Activated CD4-positive, alpha-beta memory T cell treated with anti-CD3 and anti-CD28 coated beads for 36 hours (primary cell): ENCODE results near the gene MRAP2. TPM values are rescaled to one million over a fixed set of nuclear protein-coding genes. Genes with fewer than 3 reads are reported as not detected.

Source experiments
- CTCF ChIA-PET: fragments of 350-600 bp; sonication (Branson Sonifier 250); formaldehyde crosslinking; loops from one replicate; lab custom pipeline; 2021; ENCODE audit warnings: antibody characterized with exemption, inconsistent platforms; lab: Charles Lee
- POLR2A ChIA-PET: fragments of 350-600 bp; sonication (Branson Sonifier 250); formaldehyde crosslinking; loops from one replicate; lab custom pipeline; 2021; ENCODE audit warnings: antibody characterized with exemption; lab: Charles Lee
- DNase-seq: peaks from one replicate; pipeline ENCODE4 v3.0.0-alpha.2; 2020
- H3K27ac Mint-ChIP-seq: one replicate; pipeline ENCODE4 v1.8.0; 2021; ENCODE audit warnings: mixed read lengths
- H3K27me3 Mint-ChIP-seq: one replicate; pipeline ENCODE4 v1.8.0; 2021; ENCODE audit warnings: mixed read lengths
- H3K36me3 Mint-ChIP-seq: one replicate; pipeline ENCODE4 v1.8.0; 2021; ENCODE audit warnings: mixed read lengths
- H3K4me1 Mint-ChIP-seq: one replicate; pipeline ENCODE4 v1.8.0; 2021; ENCODE audit warnings: low read depth, mixed read lengths
- H3K4me3 Mint-ChIP-seq: one replicate; pipeline ENCODE4 v1.8.0; 2021; ENCODE audit warnings: mild to moderate bottlenecking, mixed read lengths
- H3K9me3 Mint-ChIP-seq: one replicate; pipeline ENCODE4 v1.8.0; 2021; ENCODE audit warnings: mixed read lengths
- intact Hi-C: fragments of 100-400 bp; cut with micrococcal nuclease; formaldehyde crosslinking; loops from one replicate; pipeline ENCODE4 v1.15.1; 2023
- total RNA-seq, 2 experiments: library from RNA; stranded (reverse); gene quantifications; one replicate each; pipeline ENCODE4 v1.2.3, GENCODE V29; 2021

The MRAP2 gene
- total RNA-seq, result not detected

GRCh38 chr6:84033523-84034451 is at the start of gene MRAP2:
Gene MRAP2 (plus strand): TSS chr6:84033772. CDS start chr6:84055319, 21,547 bp downstream.
- H3K9me3 Mint-ChIP-seq, result peaks cover 4% of the 10 kb centered on the region
- ChIA-PET CTCF (interaction anchor here (0.9 kb wide), 1 partner anchor 36 kb away, joined by 3 read pairs; no protein-coding TSS in a partner anchor), POLR2A (no interaction called here)
- no peaks in the 10 kb centered on the region for H3K36me3 Mint-ChIP-seq
- DNase-seq, result peak; percentile 13
- no peak within 1 kb of the TSS for H3K27ac Mint-ChIP-seq
- H3K4me3 Mint-ChIP-seq, result no peak within 1 kb of the TSS
- intact Hi-C loops, result loop anchor here (10.0 kb wide), 1 partner anchor 191 kb away; the partner anchor contains the start of gene CEP162
- peaks cover 48% of the 10 kb centered on the region for H3K27me3 Mint-ChIP-seq
- peaks cover 3% of the 10 kb centered on the region for H3K4me1 Mint-ChIP-seq

- H3K36me3 Mint-ChIP-seq, result peaks cover 10% of the 10 kb centered on the region
- POLR2A ChIA-PET, result no interaction called here
Measured at GRCh38 chr6:83984411-83984810, 49.2 kb upstream of the MRAP2 start.

GRCh38 chr6:83985308-83985713 is 48.3 kb upstream of the MRAP2 start:
- ChIA-PET CTCF (no interaction called here), POLR2A (no interaction called here)
- no peaks in the 10 kb centered on the region for H3K4me1 Mint-ChIP-seq
- no peaks in the 10 kb centered on the region for H3K27me3 Mint-ChIP-seq
- no peak overlapping the region for H3K27ac Mint-ChIP-seq
- H3K4me3 Mint-ChIP-seq, result no peak overlapping the region
- DNase-seq, result no peak
- H3K9me3 Mint-ChIP-seq, result peaks cover 2% of the 10 kb centered on the region
- H3K36me3 Mint-ChIP-seq, result peaks cover 10% of the 10 kb centered on the region
- intact Hi-C loops, result no loop called here

More at GRCh38 chr6:83984411-83984810, 49.2 kb upstream of the MRAP2 start:
- intact Hi-C loops, result no loop called here
- H3K4me3 Mint-ChIP-seq, result no peak overlapping the region
- no peak for DNase-seq
- CTCF ChIA-PET, result no interaction called here
- H3K27me3 Mint-ChIP-seq, result no peaks in the 10 kb centered on the region
- H3K4me1 Mint-ChIP-seq, result no peaks in the 10 kb centered on the region
- H3K9me3 Mint-ChIP-seq, result peaks cover 2% of the 10 kb centered on the region
- no peak overlapping the region for H3K27ac Mint-ChIP-seq

- Mint-ChIP-seq H3K36me3 (peaks cover 10% of the 10 kb centered on the region), H3K9me3 (peaks cover 2% of the 10 kb centered on the region), H3K4me1 (no peaks in the 10 kb centered on the region), H3K4me3 (no peak overlapping the region), H3K27me3 (no peaks in the 10 kb centered on the region), H3K27ac (no peak overlapping the region)
- DNase-seq, result no peak
- ChIA-PET CTCF (no interaction called here), POLR2A (no interaction called here)
- intact Hi-C loops, result no loop called here
Measured at GRCh38 chr6:83985715-83986114, 47.9 kb upstream of the MRAP2 start.

- no peak overlapping the region for H3K4me3 Mint-ChIP-seq
- peaks cover 12% of the 10 kb centered on the region for H3K9me3 Mint-ChIP-seq
- H3K4me1 Mint-ChIP-seq, result no peaks in the 10 kb centered on the region
- peaks cover 10% of the 10 kb centered on the region for H3K27me3 Mint-ChIP-seq
- POLR2A ChIA-PET, result interaction anchor here (0.5 kb wide), 1 partner anchor 236 kb away, joined by 3 read pairs; no protein-coding TSS in a partner anchor
- CTCF ChIA-PET, result interaction anchor here (1.0 kb wide), 1 partner anchor 37 kb away, joined by 3 read pairs; no protein-coding TSS in a partner anchor
- no peak overlapping the region for H3K27ac Mint-ChIP-seq
- H3K36me3 Mint-ChIP-seq, result peaks cover 2% of the 10 kb centered on the region
- intact Hi-C loops, result no loop called here
- no peak for DNase-seq
Measured at GRCh38 chr6:83998021-83998584, 35.5 kb upstream of the MRAP2 start.

- Mint-ChIP-seq H3K9me3 (peaks cover 5% of the 10 kb centered on the region), H3K4me1 (no peaks in the 10 kb centered on the region), H3K4me3 (no peak overlapping the region), H3K36me3 (no peaks in the 10 kb centered on the region), H3K27ac (no peak overlapping the region), H3K27me3 (peaks cover 15% of the 10 kb centered on the region)
- ChIA-PET POLR2A (no interaction called here), CTCF (no interaction called here)
- intact Hi-C loops, result no loop called here
- no peak for DNase-seq
Measured at GRCh38 chr6:84001119-84001518, 32.5 kb upstream of the MRAP2 start.

- Mint-ChIP-seq H3K4me3 (no peak overlapping the region), H3K4me1 (no peaks in the 10 kb centered on the region), H3K9me3 (no peaks in the 10 kb centered on the region), H3K36me3 (no peaks in the 10 kb centered on the region), H3K27ac (no peak overlapping the region), H3K27me3 (peaks cover 17% of the 10 kb centered on the region)
- intact Hi-C loops, result no loop called here
- no peak for DNase-seq
- ChIA-PET POLR2A (no interaction called here), CTCF (no interaction called here)
Measured at GRCh38 chr6:84002226-84002625, 31.3 kb upstream of the MRAP2 start.

GRCh38 chr6:84003131-84003530 is 30.4 kb upstream of the MRAP2 start:
- POLR2A ChIA-PET, result no interaction called here
- H3K27ac Mint-ChIP-seq, result no peak overlapping the region
- no peak overlapping the region for H3K4me3 Mint-ChIP-seq
- no peaks in the 10 kb centered on the region for H3K36me3 Mint-ChIP-seq
- intact Hi-C loops, result no loop called here
- DNase-seq, result no peak
- H3K9me3 Mint-ChIP-seq, result no peaks in the 10 kb centered on the region
- H3K27me3 Mint-ChIP-seq, result peaks cover 17% of the 10 kb centered on the region
- CTCF ChIA-PET, result no interaction called here
- no peaks in the 10 kb centered on the region for H3K4me1 Mint-ChIP-seq

- POLR2A ChIA-PET, result no interaction called here
- no peaks in the 10 kb centered on the region for H3K36me3 Mint-ChIP-seq
Measured at GRCh38 chr6:84003654-84004053, 29.9 kb upstream of the MRAP2 start.

GRCh38 chr6:84007871-84008270 is 25.7 kb upstream of the MRAP2 start:
- ChIA-PET CTCF (no interaction called here), POLR2A (no interaction called here)
- Mint-ChIP-seq H3K27me3 (peaks cover 12% of the 10 kb centered on the region), H3K27ac (no peak overlapping the region), H3K4me3 (no peak overlapping the region), H3K4me1 (no peaks in the 10 kb centered on the region), H3K36me3 (no peaks in the 10 kb centered on the region), H3K9me3 (no peaks in the 10 kb centered on the region)
- intact Hi-C loops, result no loop called here
- no peak for DNase-seq

More at GRCh38 chr6:84003654-84004053, 29.9 kb upstream of the MRAP2 start:
- intact Hi-C loops, result no loop called here
- CTCF ChIA-PET, result no interaction called here
- no peak for DNase-seq
- Mint-ChIP-seq H3K9me3 (no peaks in the 10 kb centered on the region), H3K4me1 (no peaks in the 10 kb centered on the region), H3K27me3 (peaks cover 18% of the 10 kb centered on the region), H3K27ac (no peak overlapping the region), H3K4me3 (no peak overlapping the region)

- ChIA-PET CTCF (no interaction called here), POLR2A (no interaction called here)
- DNase-seq, result no peak
- H3K27me3 Mint-ChIP-seq, result peaks cover 3% of the 10 kb centered on the region
- intact Hi-C loops, result no loop called here
- H3K4me1 Mint-ChIP-seq, result no peaks in the 10 kb centered on the region
- H3K4me3 Mint-ChIP-seq, result no peak overlapping the region
- no peaks in the 10 kb centered on the region for H3K9me3 Mint-ChIP-seq
- no peaks in the 10 kb centered on the region for H3K36me3 Mint-ChIP-seq
- no peak overlapping the region for H3K27ac Mint-ChIP-seq
Measured at GRCh38 chr6:84013354-84013753, 20.2 kb upstream of the MRAP2 start.

- H3K9me3 Mint-ChIP-seq, result no peaks in the 10 kb centered on the region
- H3K27me3 Mint-ChIP-seq, result peaks cover 2% of the 10 kb centered on the region
- no peak overlapping the region for H3K4me3 Mint-ChIP-seq
- H3K4me1 Mint-ChIP-seq, result no peaks in the 10 kb centered on the region
- no peaks in the 10 kb centered on the region for H3K36me3 Mint-ChIP-seq
- ChIA-PET CTCF (no interaction called here), POLR2A (no interaction called here)
- intact Hi-C loops, result no loop called here
- DNase-seq, result no peak
- H3K27ac Mint-ChIP-seq, result no peak overlapping the region
Measured at GRCh38 chr6:84013931-84014330, 19.6 kb upstream of the MRAP2 start.
